GM12864 (cell line): ENCODE measurements around the gene GGTLC1.

Source experiments
- DNase-seq: peaks from one replicate; pipeline ENCODE4 v3.0.0-alpha.2; 2011; ENCODE audit warnings: low read depth
- H3K4me3 ChIP-seq: 2 replicates; pipeline ENCODE4 v1.5.1; 2011; ENCODE audit warnings: mild to moderate bottlenecking, low read depth, low read length, control low read depth
- TF ChIP-seq, protein P1 (sequence below): IDR thresholded peaks from 2 replicates; pipeline ENCODE4 v1.5.1; 2011; ENCODE audit warnings: low read depth, mild to moderate bottlenecking, moderate library complexity, low read length, control low read depth, inconsistent platforms; ENCODE audit errors: missing control alignments

Gene GGTLC1

DNA sequence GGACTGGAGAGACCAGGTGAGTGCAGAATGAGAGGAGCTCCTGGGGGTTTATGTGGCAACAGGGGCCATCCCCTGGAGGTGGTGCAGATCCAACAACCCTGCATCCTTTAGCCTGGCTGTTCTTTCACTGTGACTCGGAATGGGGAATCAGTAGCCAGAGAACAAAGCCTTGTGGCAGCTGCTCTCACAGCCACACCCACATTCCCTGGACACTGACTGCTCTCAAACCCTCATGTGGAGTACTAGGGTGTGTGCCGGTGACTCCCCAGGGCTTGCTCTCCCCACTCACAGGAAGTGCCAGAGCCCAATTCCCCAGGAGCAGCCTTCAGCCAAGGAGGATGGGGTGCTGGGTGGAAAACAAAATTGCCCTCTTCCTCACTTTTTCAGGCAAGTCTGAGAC lies 30.2 kb upstream of the GGTLC1 start:
- TF ChIP-seq, protein P1, sequence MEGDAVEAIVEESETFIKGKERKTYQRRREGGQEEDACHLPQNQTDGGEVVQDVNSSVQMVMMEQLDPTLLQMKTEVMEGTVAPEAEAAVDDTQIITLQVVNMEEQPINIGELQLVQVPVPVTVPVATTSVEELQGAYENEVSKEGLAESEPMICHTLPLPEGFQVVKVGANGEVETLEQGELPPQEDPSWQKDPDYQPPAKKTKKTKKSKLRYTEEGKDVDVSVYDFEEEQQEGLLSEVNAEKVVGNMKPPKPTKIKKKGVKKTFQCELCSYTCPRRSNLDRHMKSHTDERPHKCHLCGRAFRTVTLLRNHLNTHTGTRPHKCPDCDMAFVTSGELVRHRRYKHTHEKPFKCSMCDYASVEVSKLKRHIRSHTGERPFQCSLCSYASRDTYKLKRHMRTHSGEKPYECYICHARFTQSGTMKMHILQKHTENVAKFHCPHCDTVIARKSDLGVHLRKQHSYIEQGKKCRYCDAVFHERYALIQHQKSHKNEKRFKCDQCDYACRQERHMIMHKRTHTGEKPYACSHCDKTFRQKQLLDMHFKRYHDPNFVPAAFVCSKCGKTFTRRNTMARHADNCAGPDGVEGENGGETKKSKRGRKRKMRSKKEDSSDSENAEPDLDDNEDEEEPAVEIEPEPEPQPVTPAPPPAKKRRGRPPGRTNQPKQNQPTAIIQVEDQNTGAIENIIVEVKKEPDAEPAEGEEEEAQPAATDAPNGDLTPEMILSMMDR = no peak
- DNase-seq = no peak
- no peak overlapping the region for H3K4me3 ChIP-seq

DNA sequence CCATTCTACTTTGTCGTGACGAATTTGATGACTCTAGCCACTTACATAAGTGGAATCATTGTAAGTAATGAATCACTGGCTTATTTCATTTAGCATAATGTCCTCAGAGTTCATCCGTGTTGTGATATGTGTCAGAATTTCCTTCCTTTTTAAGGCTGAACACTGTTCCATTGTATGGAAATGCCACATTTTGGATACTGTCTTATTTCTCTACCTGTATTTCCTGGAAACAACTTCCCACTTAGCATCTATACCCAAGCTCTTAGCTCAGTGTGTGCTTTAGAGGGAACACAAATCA lies 28.8 kb upstream of the GGTLC1 start:
- TF ChIP-seq, protein P1 = no peak
- DNase-seq = no peak
- H3K4me3 ChIP-seq = no peak overlapping the region

DNA sequence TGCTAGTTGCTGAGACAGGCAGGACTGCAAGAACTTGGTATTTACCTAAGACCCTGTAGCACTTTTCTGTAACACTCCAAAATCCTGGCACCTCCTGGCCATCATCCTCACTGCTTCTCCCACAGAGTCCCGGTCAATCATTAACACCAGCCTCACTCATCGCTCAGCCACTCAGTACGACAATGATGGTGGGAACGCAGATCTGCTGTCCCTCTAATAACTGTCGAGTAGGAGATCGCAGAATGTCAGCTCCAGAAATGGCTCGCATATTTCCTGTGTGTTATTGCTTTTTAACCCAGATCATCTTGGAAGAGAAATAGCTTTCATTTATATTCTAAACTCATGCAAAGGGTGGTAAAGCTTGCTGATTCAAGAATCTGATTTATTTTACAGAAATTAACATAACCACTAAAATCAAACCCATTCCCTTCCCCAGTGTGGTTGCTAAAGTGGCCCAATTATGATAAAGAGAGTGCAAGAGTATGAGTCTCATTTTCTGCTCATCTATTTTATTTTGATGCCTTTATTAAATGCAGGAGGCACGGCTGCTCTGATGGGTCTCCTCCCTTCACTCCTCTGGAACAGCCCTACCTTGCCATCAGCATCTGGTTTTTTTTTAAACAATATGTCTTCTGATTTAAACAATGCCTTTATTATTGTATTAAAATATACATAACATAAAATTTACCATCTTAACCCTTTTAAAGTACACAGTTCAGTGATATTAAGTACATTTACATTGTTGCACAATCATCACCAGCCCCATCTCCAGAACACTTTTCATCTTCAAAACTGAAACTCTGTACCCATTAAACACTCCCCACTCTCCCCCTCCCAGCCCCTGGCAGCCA lies 28.3 kb upstream of the GGTLC1 start:
- TF ChIP-seq, protein P1 = no peak
- no peak for DNase-seq

DNA sequence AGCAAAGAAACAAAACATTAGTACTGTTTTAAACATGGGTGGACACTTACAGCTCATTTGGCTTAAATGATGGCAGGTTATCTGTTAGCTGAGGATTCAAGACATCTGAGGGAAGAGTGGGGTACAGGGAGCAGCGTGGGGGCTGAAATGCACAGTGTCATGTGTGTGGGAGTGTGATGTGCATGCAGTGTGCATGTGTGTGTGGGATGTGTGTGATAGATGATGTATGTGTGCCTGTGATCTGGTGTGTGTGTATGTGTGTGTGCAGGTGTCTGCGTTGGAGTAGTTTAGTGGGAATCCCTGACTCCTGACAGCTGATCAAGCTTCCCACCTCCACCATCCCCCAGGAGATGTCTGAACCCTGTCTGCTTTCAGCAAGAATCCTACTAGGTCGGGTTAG lies 25.4 kb upstream of the GGTLC1 start:
- H3K4me3 ChIP-seq = no peak overlapping the region
- DNase-seq = no peak
- TF ChIP-seq, protein P1 = no peak

More for the DNA sequence above, 28.3 kb upstream of the GGTLC1 start:
- H3K4me3 ChIP-seq = no peak overlapping the region

DNA sequence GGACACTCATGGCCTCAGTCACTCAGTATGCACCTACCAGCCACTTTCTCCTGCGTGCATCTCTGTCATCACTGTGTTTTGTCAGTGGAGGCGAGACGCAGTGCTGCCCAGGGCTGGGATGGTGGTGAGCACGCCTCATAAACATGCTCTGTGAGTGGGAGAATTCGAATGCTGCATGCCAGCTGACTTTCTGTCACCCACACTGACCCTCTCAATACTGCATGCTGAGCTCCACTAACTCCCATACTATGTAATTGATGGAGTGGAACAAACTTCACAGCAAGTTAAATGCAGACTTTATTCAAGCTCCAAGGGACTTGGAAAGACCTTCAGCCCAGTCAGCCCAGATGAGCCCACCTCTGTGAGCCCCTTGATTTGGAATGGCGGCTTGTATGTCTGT lies 22.7 kb upstream of the GGTLC1 start:
- TF ChIP-seq, protein P1 = no peak
- no peak overlapping the region for H3K4me3 ChIP-seq

DNA sequence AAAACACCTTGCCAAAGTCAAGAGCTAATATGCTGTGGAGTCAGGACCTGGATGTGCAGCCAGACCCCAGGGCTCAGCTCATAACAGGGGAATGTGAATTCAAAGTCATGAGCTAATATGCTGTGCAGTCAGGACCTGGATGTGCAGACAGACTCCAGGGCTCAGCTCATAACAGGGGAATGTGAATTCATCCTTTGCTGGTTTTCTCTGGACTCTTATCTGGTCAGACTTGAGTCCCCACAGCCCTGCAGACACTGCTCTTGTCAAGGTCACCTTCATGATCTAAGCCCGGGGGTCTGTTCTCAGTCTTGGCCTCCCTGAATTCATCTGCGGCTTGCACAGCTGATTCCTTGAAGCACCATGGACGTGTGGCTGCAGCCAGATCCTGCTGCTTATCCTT lies 19.2 kb upstream of the GGTLC1 start:
- H3K4me3 ChIP-seq = no peak overlapping the region
- TF ChIP-seq, protein P1 = no peak
- DNase-seq = no peak

More for the DNA sequence above, 22.7 kb upstream of the GGTLC1 start:
- no peak for DNase-seq

DNA sequence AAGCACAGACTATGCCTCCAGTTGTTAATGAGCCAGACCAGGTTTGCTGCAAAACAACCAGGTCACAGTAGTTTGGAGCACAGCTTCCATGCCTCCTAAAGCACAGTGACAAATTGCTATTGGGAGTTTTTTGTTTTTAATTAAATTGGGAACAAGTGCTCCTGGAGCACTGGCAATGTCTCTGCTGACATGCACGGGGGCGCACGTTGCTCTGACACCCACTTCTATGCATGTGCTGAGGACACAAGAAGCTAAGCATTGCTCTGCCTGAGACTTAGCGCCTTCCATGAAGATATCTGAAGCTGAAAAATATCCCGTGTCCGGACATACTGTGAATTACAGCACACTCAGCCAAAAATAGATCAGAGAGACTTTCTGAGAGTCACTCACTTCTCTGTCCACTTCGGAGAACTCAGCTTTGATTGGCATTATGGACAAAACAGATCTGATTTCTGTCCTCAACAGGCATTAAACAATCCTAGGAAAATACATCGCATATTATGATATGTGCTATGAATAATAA lies 18.6 kb upstream of the GGTLC1 start:
- no peak for DNase-seq
- H3K4me3 ChIP-seq = no peak overlapping the region
- TF ChIP-seq, protein P1 = no peak
